ENCODE data around the gene LANCL3.

DNA sequence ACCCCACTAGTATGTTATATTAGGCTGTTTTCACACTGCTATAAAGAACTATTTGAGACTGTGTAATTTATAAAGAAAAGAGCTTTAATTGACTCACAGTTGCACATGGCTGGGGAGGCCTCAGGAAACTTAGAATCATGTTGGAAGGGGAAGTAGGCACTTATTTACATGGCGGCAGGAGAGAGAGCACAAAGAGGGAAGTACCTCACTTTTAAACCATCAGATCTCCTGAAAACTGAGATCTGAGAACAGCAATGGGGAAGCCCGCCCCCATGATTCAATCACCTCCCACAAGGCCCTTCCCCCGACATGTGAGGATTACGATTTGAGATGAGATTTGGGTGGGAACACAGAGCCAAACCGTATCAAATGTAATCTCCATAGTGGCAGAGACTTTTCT is 68.7 kb downstream of the LANCL3 start:
- TF ChIP-seq, protein P1, sequence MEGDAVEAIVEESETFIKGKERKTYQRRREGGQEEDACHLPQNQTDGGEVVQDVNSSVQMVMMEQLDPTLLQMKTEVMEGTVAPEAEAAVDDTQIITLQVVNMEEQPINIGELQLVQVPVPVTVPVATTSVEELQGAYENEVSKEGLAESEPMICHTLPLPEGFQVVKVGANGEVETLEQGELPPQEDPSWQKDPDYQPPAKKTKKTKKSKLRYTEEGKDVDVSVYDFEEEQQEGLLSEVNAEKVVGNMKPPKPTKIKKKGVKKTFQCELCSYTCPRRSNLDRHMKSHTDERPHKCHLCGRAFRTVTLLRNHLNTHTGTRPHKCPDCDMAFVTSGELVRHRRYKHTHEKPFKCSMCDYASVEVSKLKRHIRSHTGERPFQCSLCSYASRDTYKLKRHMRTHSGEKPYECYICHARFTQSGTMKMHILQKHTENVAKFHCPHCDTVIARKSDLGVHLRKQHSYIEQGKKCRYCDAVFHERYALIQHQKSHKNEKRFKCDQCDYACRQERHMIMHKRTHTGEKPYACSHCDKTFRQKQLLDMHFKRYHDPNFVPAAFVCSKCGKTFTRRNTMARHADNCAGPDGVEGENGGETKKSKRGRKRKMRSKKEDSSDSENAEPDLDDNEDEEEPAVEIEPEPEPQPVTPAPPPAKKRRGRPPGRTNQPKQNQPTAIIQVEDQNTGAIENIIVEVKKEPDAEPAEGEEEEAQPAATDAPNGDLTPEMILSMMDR (IDR thresholded peaks at IDR 0.05): no peak
- no peak for TF ChIP-seq ZFX (IDR thresholded peaks at IDR 0.05; ENCODE audit: borderline replicate concordance)
